ENCODE measurements around the gene RPL32.

- TF ChIP-seq CREB1 (CRISPR knock-in tag; IDR thresholded peaks at IDR 0.05) (no peak), CTCF (IDR thresholded peaks at IDR 0.05) (no peak), ZNF281 (CRISPR knock-in tag; IDR thresholded peaks at IDR 0.05) (no peak), USF2 (CRISPR knock-in tag; IDR thresholded peaks at IDR 0.05) (no peak), TCF7 (CRISPR knock-in tag; IDR thresholded peaks at IDR 0.05; ENCODE audit: low read depth) (no peak), ATF2 (CRISPR knock-in tag; IDR thresholded peaks at IDR 0.05; ENCODE audit: borderline replicate concordance, low read depth) (no peak), ZSCAN18 (CRISPR knock-in tag; IDR thresholded peaks at IDR 0.05) (no peak), PRRX2 (CRISPR knock-in tag; IDR thresholded peaks at IDR 0.05) (no peak), E2F4 (CRISPR knock-in tag; IDR thresholded peaks at IDR 0.05; ENCODE audit: borderline replicate concordance, low read depth) (no peak), EMX1 (CRISPR knock-in tag; IDR thresholded peaks at IDR 0.05) (no peak), MAX (CRISPR knock-in tag; IDR thresholded peaks at IDR 0.05) (no peak), ARID4B (CRISPR knock-in tag; IDR thresholded peaks at IDR 0.05; ENCODE audit: borderline replicate concordance) (no peak), ZNF138 (CRISPR knock-in tag; conservative IDR thresholded peaks at IDR 0.05) (no peak)
Measured at GRCh38 chr3:12817343-12817710, 24.0 kb downstream of the RPL32 start.
